Measurements from ENCODE around the gene KCNAB1.

KCNAB1 gene

GRCh38 chr3:156373095-156373494 lies 252.7 kb downstream of the KCNAB1 start:
- no peak for DNase-seq (ENCODE audit: low read depth)
- no peak overlapping the region for H3K4me3 ChIP-seq (ENCODE audit: low read length)
- TF ChIP-seq, protein P1, sequence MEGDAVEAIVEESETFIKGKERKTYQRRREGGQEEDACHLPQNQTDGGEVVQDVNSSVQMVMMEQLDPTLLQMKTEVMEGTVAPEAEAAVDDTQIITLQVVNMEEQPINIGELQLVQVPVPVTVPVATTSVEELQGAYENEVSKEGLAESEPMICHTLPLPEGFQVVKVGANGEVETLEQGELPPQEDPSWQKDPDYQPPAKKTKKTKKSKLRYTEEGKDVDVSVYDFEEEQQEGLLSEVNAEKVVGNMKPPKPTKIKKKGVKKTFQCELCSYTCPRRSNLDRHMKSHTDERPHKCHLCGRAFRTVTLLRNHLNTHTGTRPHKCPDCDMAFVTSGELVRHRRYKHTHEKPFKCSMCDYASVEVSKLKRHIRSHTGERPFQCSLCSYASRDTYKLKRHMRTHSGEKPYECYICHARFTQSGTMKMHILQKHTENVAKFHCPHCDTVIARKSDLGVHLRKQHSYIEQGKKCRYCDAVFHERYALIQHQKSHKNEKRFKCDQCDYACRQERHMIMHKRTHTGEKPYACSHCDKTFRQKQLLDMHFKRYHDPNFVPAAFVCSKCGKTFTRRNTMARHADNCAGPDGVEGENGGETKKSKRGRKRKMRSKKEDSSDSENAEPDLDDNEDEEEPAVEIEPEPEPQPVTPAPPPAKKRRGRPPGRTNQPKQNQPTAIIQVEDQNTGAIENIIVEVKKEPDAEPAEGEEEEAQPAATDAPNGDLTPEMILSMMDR (IDR thresholded peaks at IDR 0.05; ENCODE audit: insufficient read depth, low read depth, low read length, missing control alignments), result no peak

DNA sequence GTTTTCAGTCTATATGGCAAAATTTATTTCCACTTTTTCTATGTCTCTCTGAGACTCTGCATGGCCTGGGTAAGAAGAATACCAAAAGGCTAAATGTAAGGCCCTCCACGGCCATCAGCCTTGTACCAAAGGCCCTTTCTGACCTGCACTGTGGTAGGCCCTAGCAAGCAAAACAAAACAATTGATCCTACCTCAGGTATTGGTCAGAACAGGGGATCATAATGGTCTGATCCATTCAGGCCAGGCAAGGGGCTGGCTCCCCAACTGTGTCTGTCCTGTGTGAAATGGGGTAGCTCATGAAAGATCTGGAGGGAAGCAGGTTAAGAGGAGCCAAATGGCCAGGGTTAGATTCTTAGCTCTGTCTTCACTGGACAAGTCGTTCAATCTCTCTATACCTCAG lies 253.3 kb downstream of the KCNAB1 start:
- no peak overlapping the region for H3K4me3 ChIP-seq (ENCODE audit: low read length)
- TF ChIP-seq, protein P1 (IDR thresholded peaks at IDR 0.05; ENCODE audit: insufficient read depth, low read depth, low read length, missing control alignments), result no peak
- no peak for DNase-seq (ENCODE audit: low read depth)

DNA sequence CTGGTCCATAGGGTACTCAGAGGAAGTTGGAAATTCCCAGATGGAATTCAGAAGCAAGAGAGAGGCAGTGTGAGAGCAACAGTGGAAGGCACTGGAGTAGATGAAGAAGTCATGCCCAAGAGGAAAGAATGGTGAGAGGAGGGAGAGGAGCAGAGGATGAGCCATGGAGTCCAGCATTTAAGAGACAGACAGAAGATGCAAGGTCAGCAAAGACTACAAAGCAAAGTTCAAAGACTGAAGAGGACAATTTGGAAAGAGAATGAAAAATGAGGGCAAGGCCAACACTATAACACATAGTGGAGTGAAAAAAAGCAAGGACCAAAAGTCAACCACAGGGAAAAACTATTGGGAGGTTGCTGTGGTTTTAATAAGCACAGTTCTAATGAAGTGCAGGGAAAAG lies 255.8 kb downstream of the KCNAB1 start:
- TF ChIP-seq, protein P1 (IDR thresholded peaks at IDR 0.05; ENCODE audit: insufficient read depth, low read depth, low read length, missing control alignments), result no peak
- no peak for DNase-seq (ENCODE audit: low read depth)
- H3K4me3 ChIP-seq (ENCODE audit: low read length), result no peak overlapping the region

DNA sequence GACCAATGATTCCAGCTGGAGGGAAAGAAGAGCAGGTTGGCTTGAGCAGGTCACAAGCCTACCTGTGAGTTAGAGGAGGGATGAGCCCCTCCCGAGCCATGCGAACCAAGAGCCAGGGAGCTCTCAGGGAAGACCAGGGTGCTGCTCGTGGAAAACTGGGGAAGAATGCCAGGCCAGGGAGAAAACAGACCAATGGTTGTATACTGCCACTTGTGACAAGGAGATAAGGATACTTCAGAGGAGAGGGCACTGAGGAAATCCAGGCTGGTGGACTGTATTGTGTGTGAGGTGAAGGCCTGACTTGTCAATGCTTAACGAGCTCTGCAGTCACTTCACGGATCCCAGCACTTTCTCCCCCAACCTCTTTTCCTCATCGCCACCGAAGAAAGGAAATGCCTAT lies 256.9 kb downstream of the KCNAB1 start:
- no peak overlapping the region for H3K4me3 ChIP-seq (ENCODE audit: low read length)
- DNase-seq (ENCODE audit: low read depth), result no peak
- TF ChIP-seq, protein P1 (IDR thresholded peaks at IDR 0.05; ENCODE audit: insufficient read depth, low read depth, low read length, missing control alignments), result no peak

DNA sequence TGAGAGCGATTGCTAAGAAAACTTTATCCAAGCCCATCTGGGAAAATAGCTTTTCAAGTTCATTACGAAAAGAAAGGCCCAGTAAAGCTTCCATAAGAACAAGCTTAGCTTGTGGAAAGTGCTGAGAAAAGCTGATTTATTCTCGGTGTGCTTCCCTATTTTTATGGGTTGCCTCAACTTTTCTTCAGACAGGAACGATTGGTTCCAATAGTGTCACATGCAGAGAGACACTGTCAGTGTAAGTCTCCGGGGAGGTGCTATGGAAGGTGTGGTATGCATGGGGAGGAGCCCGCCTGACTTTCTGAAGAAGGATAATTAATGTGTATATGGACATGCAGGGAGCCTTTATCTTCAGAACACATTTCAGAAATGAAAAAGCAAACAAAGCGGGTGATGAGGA lies 257.3 kb downstream of the KCNAB1 start:
- H3K4me3 ChIP-seq (ENCODE audit: low read length), result no peak overlapping the region
- TF ChIP-seq, protein P1 (IDR thresholded peaks at IDR 0.05; ENCODE audit: insufficient read depth, low read depth, low read length, missing control alignments), result no peak
- no peak for DNase-seq (ENCODE audit: low read depth)

- TF ChIP-seq, protein P1 (IDR thresholded peaks at IDR 0.05; ENCODE audit: insufficient read depth, low read depth, low read length, missing control alignments), result no peak
Measured at GRCh38 chr3:156378871-156379270, 258.5 kb downstream of the KCNAB1 start.

GRCh38 chr3:156379327-156379726 lies 258.9 kb downstream of the KCNAB1 start:
- H3K4me3 ChIP-seq (ENCODE audit: low read length), result no peak overlapping the region
- TF ChIP-seq, protein P1 (IDR thresholded peaks at IDR 0.05; ENCODE audit: insufficient read depth, low read depth, low read length, missing control alignments), result no peak
- DNase-seq (ENCODE audit: low read depth), result no peak

More at GRCh38 chr3:156378871-156379270, 258.5 kb downstream of the KCNAB1 start:
- no peak for DNase-seq (ENCODE audit: low read depth)
- no peak overlapping the region for H3K4me3 ChIP-seq (ENCODE audit: low read length)
